Subcutaneous adipose tissue (tissue), 4 donors: Measurements from ENCODE around the gene ADGRD1. TPM values are rescaled to one million over a fixed set of nuclear protein-coding genes. Genes with fewer than 3 reads are reported as not detected.

Source experiments
- total RNA-seq, 4 donors: library from RNA; depleted of rRNA; stranded (reverse); fragments of >200 nt; gene quantifications; one replicate each; pipeline ENCODE4 v1.1.0, GENCODE V29; 2016
- TF ChIP-seq, protein P1 (sequence below): fragments of 450-650 bp; IDR thresholded peaks from one replicate; pipeline ENCODE4 v1.5.1; 2016; ENCODE audit warnings: low read depth, mild to moderate bottlenecking, control low read depth, antibody characterized with exemption, moderate library complexity

Gene ADGRD1
- total RNA-seq, 4 donors from 2014 or later, result 16.3 to 34.1 (median 24.1) TPM

DNA sequence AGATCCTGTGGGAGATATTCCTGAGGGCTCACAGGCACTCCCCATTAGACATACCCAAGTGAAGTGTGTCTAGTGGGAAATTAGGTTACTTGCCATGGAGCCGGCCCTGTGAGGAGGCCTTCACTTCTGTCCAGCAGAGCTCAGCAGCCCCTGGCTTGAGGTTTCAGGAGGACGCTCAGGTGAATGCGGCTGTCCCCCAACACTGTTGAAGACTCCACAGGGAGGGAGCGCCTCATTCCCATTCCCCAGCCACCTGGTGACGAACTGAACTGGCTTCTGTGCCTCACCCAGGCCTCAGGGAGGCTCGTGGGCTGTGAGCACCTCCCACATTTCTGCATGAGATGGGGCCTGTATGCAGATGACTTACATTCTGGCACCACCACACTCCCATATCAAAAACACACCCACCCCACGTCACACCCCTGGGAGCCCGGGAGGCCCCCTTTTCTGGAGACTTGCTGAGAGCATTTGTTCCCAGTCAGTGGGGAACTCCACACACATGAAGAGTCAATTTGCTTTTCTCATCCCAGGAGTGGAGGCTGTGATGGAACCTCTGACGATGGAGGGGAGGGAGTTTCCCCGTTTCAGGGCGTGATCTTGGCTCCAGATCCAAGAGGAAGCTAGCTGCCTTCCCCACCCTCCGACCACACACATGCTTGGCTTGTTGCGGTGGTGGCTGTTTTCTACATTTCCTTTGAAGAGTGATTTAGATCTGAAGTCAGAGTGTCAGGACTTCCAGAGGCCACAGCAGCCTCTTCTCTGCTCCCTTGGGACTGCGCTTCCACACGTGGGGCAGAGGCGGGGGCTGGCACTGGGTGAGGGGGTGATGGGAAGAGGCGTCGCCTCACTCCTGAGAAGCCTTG, 120.7 kb downstream of the ADGRD1 start:
- TF ChIP-seq, protein P1, sequence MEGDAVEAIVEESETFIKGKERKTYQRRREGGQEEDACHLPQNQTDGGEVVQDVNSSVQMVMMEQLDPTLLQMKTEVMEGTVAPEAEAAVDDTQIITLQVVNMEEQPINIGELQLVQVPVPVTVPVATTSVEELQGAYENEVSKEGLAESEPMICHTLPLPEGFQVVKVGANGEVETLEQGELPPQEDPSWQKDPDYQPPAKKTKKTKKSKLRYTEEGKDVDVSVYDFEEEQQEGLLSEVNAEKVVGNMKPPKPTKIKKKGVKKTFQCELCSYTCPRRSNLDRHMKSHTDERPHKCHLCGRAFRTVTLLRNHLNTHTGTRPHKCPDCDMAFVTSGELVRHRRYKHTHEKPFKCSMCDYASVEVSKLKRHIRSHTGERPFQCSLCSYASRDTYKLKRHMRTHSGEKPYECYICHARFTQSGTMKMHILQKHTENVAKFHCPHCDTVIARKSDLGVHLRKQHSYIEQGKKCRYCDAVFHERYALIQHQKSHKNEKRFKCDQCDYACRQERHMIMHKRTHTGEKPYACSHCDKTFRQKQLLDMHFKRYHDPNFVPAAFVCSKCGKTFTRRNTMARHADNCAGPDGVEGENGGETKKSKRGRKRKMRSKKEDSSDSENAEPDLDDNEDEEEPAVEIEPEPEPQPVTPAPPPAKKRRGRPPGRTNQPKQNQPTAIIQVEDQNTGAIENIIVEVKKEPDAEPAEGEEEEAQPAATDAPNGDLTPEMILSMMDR, result no peak

DNA sequence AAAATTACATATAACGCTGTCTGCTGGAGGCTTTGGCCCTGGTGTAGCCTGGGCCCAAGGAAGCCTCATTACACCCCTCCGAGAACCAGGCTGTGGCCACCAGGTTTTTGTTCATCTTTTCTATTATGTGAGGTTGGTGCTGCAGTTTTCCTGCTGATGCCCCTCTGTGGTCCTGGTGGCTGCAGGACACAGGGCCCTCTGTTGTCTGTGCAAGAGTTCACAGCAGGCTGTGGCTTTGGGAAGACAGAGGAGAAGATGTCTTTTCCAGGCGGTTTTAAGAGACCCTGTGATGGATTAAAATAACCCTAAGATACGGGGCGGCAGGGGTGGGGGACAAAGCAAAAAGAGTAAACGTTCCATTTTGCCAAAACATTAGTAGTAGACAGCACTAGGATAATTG, 121.5 kb downstream of the ADGRD1 start:
- TF ChIP-seq, protein P1, result no peak

DNA sequence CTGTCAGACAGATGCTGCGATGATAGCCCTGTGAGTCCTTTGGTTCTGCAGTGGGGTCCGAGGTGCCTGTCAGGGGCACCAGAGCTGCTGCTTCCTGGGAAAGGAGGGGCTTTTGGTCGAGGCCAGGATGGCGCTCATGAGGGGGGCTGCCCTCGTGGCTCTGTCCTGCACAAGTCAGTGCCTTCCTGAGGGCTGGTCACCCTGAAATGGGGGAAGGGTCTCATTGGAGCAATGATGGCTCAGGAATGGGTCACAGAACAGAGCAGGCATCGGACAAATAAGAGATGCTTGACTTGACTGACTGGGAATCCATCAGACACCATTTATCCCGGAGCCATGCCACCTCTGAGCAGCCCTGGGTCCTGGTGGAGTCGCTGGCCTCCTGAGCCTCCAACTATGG, 121.9 kb downstream of the ADGRD1 start:
- TF ChIP-seq, protein P1, result no peak

DNA sequence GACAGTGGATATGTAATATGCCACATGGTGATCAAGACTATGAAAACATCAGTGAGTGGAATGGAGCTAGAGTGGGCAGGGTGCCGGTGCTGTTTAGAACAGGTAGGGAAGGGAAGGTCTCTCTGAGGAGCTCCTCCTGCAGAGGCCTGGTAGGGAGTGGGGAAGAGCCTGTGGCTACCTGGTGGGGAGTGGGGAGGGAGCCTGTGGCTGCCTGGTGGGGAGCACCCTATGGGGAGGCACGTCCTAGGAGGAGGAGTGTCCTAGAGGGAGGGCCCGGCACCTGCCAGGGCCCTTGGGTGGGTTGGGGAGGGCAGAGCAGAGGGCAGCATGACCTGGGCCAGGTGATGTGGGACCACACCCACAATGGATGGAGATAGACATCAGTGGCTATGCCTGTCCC, 122.6 kb downstream of the ADGRD1 start:
- TF ChIP-seq, protein P1, result no peak

DNA sequence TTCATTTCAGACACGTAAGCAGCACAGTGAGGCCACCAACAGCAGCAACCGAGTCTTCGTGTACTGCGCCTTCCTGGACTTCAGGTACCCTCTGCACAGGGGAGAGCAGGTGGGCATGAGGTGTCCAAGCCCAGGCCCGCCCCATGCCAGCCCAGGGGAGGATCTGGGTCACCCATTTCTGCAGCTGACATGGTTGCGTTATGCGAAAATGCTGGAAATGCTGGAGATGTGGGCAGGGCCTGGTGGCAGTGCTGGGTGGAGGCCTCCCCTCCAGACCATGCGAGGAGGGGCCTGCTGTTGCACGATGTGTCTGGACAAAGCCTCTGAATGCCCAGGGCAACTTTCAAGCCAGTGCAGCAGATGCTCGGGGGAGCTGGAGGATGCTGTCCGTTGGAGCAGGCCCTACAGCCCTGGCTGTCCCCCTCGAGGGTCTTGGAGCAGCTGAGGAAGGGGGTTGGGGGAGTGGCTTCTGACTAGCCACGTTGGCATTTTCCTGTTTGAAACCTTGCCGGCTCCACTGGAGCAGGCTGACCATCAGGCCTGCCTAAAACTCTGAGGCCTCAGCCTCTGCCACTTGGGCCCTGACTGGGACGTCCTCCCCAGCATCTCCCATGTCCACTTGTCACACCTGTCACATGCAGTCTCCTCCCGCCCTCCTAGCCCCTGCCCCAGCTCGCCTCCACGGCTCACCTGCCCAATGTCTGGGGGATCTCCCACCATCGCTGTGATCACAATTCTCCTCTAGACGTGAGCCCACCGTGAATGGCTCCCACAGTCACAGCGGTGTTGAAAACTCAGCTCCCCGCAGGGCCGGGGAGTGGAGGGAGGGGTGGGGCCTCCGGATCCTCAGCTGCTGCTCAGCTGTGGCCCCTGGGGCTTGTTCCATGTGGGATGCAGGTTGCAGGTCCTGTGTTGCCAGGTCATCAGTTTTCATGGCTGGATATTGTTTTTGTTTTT, 123.4 kb downstream of the ADGRD1 start:
- TF ChIP-seq, protein P1, result no peak

DNA sequence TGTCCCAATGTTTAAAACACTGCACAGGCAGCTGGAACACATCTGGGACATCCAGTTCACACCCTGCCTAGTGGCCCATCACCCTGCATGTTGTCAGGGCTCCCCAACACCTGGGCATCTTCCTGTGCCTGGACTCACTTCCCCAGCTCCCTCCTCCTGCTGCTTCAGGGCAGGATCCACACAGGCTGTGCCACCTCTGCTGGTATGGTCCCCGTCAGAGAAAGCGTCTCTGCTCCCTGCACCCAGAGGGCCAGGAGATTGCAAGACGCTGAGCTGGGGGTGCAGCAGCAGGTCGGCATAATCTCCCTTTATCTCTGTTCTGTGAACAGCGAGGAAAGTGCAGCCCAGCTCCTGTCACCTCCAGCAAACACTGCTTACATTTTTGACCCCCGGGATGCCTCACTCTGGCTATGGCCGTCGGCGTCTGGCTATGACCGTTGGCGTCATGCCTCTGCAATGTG, 124.3 kb downstream of the ADGRD1 start:
- TF ChIP-seq, protein P1, result no peak
